ENCODE results near the gene SEMA5B.
A peak's percentile ranks its signal among the peaks of the same experiment; 100 is the strongest.

Gene SEMA5B

GRCh38 chr3:123064506-123064905 lies 36.9 kb upstream of the SEMA5B start (continued):
- TF ChIP-seq ZNF610 (tag by site-specific recombination; IDR thresholded peaks at IDR 0.05; ENCODE audit: borderline replicate concordance): no peak
- TF ChIP-seq ZNF654 (tag by site-specific recombination; IDR thresholded peaks at IDR 0.05; ENCODE audit: low read depth): no peak
- no peak for TF ChIP-seq ZNF843 (tag by site-specific recombination; IDR thresholded peaks at IDR 0.05)

GRCh38 chr3:123063034-123063433 lies 35.5 kb upstream of the SEMA5B start:
- POLR2A ChIA-PET: interaction anchor here (0.5 kb wide), 1 partner anchor 689 kb away, joined by 6 read pairs; no protein-coding TSS in a partner anchor

GRCh38 chr3:123061856-123062255 lies 34.3 kb upstream of the SEMA5B start:
- Histone ChIP-seq H3K9me3 (ENCODE audit: control insufficient read depth, insufficient read depth, low read depth, low read length) (no peaks in the 10 kb centered on the region), H3K27ac (ENCODE audit: extremely low read depth, low read depth, low read length) (no peak overlapping the region), H3K4me1 (ENCODE audit: control insufficient read depth, insufficient read depth, low read length) (no peaks in the 10 kb centered on the region), H3K36me3 (ENCODE audit: control insufficient read depth in 2 of 2, insufficient read depth in 1 of 2, low read length in 2 of 2) (no peaks in the 10 kb centered on the region), H3K4me3 (ENCODE audit: low read depth, low read length) (no peak overlapping the region)
- TF ChIP-seq ZBTB8A (tag by site-specific recombination; IDR thresholded peaks at IDR 0.05): no peak
- TF ChIP-seq ZNF341 (tag by site-specific recombination; IDR thresholded peaks at IDR 0.05; ENCODE audit: low read depth): no peak
- no peak for TF ChIP-seq BCL11B (tag by site-specific recombination; IDR thresholded peaks at IDR 0.05; ENCODE audit: low read depth)
- TF ChIP-seq GFI1B (tag by site-specific recombination; IDR thresholded peaks at IDR 0.05): no peak
- TF ChIP-seq ZNF518A (tag by site-specific recombination; conservative IDR thresholded peaks at IDR 0.05; ENCODE audit: low read depth): no peak
- CTCF ChIA-PET: interaction anchor here (1.1 kb wide), 1 partner anchor 93 kb away, joined by 3 read pairs; no protein-coding TSS in a partner anchor
- POLR2A ChIA-PET: no interaction called here

More at GRCh38 chr3:123063034-123063433, 35.5 kb upstream of the SEMA5B start:
- CTCF ChIA-PET: no interaction called here
- H3K36me3 ChIP-seq (ENCODE audit: control insufficient read depth in 2 of 2, insufficient read depth in 1 of 2, low read length in 2 of 2): no peaks in the 10 kb centered on the region
- no peaks in the 10 kb centered on the region for H3K4me1 ChIP-seq (ENCODE audit: control insufficient read depth, insufficient read depth, low read length)
- H3K9me3 ChIP-seq (ENCODE audit: control insufficient read depth, insufficient read depth, low read depth, low read length): no peaks in the 10 kb centered on the region
- H3K27ac ChIP-seq (ENCODE audit: extremely low read depth, low read depth, low read length): no peak overlapping the region
- H3K4me3 ChIP-seq (ENCODE audit: low read depth, low read length): no peak overlapping the region
- no peak for TF ChIP-seq ZNF112 (tag by site-specific recombination; IDR thresholded peaks at IDR 0.05)
- TF ChIP-seq ZBTB17 (tag by site-specific recombination; IDR thresholded peaks at IDR 0.05): 0 out of 2 replicates have a peak, but pooled peaks have one; percentile 12
- TF ChIP-seq ZNF324 (tag by site-specific recombination; IDR thresholded peaks at IDR 0.05): no peak
- no peak for TF ChIP-seq ZNF561 (tag by site-specific recombination; IDR thresholded peaks at IDR 0.05; ENCODE audit: borderline replicate concordance)

- POLR2A ChIA-PET: no interaction called here
- Histone ChIP-seq H3K27ac (ENCODE audit: extremely low read depth, low read depth, low read length) (no peak overlapping the region), H3K9me3 (ENCODE audit: control insufficient read depth, insufficient read depth, low read depth, low read length) (no peaks in the 10 kb centered on the region), H3K4me1 (ENCODE audit: control insufficient read depth, insufficient read depth, low read length) (no peaks in the 10 kb centered on the region), H3K36me3 (ENCODE audit: control insufficient read depth in 2 of 2, insufficient read depth in 1 of 2, low read length in 2 of 2) (no peaks in the 10 kb centered on the region), H3K4me3 (ENCODE audit: low read depth, low read length) (no peak overlapping the region)
- CTCF ChIA-PET: no interaction called here
- TF ChIP-seq ZNF366 (tag by site-specific recombination; conservative IDR thresholded peaks at IDR 0.05) (peak; percentile 97), ZNF596 (tag by site-specific recombination; IDR thresholded peaks at IDR 0.05) (no peak), SP3 (tag by site-specific recombination; IDR thresholded peaks at IDR 0.05) (no peak)
Observed at GRCh38 chr3:123060054-123060453, 32.5 kb upstream of the SEMA5B start.

Data from HEK293 (cell line).